ENCODE results near the gene NGFR.

NGFR gene

DNA sequence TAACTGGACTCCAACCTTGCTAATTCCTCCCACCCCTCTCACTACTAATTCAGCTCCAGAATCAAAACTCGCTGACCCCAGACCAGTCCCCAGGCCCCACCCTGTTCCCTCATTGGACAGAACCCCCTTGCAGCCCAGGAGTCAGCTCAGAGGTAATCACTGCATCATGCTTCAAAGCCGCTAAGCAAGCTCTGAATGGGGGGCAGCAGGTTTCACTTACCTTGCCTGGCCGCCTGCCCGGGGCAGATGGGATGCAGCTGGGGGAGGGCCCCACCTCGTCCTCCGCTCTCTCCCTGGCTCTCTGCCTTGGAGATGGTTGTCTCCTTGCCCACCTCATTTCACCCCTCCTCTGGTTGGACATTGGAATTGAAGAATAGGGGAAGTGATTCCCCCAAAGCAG, 4.8 kb upstream of the NGFR start:
- Histone ChIP-seq H3K27ac (ENCODE audit: extremely low read depth, low read depth, low read length) (no peak overlapping the region), H3K4me1 (ENCODE audit: control insufficient read depth, insufficient read depth, low read length) (no peaks in the 10 kb centered on the region), H3K36me3 (ENCODE audit: control insufficient read depth in 2 of 2, insufficient read depth in 1 of 2, low read length in 2 of 2) (no peaks in the 10 kb centered on the region), H3K4me3 (ENCODE audit: low read depth, low read length) (no peak overlapping the region), H3K9me3 (ENCODE audit: control insufficient read depth, insufficient read depth, low read depth, low read length) (no peaks in the 10 kb centered on the region)
- CTCF ChIA-PET: interaction anchor here (0.5 to 1.6 kb wide), 3 partner anchors 43 to 66 kb away, joined by 3 to 6 read pairs (median 4); no protein-coding TSS in a partner anchor
- POLR2A ChIA-PET: no interaction called here
- TF ChIP-seq BCL11B (tag by site-specific recombination; IDR thresholded peaks at IDR 0.05; ENCODE audit: low read depth) (no peak), ZNF624 (tag by site-specific recombination; IDR thresholded peaks at IDR 0.05) (no peak), ZXDB (tag by site-specific recombination; IDR thresholded peaks at IDR 0.05) (no peak)
- TF ChIP-seq, protein P1, sequence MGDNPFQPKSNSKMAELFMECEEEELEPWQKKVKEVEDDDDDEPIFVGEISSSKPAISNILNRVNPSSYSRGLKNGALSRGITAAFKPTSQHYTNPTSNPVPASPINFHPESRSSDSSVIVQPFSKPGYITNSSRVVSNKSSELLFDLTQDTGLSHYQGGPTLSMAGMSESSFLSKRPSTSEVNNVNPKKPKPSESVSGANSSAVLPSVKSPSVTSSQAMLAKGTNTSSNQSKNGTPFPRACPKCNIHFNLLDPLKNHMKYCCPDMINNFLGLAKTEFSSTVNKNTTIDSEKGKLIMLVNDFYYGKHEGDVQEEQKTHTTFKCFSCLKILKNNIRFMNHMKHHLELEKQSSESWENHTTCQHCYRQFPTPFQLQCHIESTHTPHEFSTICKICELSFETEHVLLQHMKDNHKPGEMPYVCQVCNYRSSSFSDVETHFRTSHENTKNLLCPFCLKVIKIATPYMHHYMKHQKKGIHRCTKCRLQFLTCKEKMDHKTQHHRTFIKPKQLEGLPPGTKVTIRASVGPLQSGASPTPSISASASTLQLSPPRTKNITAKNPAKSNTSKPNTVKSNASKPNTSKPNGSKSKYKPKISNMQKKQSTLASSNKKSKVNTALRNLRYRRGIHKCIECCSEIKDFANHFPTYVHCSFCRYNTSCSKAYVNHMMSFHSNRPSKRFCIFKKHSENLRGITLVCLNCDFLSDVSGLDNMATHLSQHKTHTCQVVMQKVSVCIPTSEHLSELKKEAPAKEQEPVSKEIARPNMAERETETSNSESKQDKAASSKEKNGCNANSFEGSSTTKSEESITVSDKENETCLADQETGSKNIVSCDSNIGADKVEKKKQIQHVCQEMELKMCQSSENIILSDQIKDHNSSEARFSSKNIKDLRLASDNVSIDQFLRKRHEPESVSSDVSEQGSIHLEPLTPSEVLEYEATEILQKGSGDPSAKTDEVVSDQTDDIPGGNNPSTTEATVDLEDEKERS (tag by site-specific recombination; IDR thresholded peaks at IDR 0.05): no peak

DNA sequence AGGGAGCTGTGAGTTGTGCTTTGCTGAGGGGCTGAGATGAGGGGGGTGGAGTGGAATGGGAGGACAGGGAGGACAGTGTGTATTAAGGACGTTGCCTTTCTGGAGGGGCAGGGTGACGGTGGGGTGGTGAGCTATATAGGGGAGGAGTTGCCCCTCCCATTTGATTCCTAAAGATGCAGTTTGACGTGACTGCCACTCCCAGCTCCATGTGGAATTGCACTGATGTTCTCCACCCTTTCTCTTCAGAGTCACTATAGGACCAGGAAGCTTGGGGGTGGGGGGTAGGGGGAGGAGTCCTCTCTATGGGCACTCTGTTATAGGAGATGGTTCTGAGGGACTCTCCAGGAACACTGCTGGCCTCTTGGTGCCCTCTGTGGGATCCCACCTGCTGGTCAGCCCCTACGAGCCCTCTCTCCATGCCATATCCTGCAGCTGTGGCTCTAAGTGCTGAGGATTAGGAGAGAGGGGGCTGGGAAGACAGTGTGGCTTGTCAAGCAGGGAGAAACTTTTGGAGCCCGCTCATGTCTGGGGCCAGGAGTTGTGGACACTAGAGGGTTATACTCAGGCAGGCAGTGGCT, 3.8 kb upstream of the NGFR start:
- CTCF ChIA-PET: interaction anchor here (0.5 to 1.6 kb wide), 8 partner anchors 8 to 596 kb away, joined by 3 to 6 read pairs (median 3); no protein-coding TSS in a partner anchor

DNA sequence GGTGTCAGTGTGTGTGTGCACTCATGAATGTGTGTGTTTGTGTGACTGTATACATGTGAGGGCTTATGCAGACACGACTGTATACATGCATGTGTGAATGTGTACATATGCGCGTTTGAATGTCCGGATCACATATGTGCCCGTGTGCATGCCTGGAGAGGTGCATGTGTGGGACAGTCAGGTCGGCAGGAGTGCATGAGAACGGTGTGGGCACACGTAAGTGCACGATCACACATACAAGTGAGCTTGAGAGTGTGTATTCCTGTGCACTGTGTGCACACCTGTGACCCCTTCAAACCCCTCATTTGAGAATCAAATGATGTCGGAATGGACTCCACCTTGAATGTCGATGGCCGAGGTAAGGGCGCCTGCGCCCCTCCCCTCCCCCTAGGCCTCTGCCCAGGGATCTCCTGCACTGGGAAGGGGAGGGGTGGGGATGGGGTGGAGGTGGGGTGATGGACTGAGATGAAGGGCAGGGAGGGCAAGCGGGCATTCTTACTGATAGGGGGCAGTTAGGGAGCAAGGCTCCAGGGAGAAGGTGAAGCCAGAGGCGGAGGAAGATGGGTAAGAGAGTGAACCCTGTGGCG, 601 bp upstream of the NGFR start:
- no peaks in the 10 kb centered on the region for H3K36me3 ChIP-seq (ENCODE audit: control insufficient read depth in 2 of 2, insufficient read depth in 1 of 2, low read length in 2 of 2)
- CTCF ChIA-PET: interaction anchor here (0.7 to 4.5 kb wide), 6 partner anchors 13 to 105 kb away, joined by 3 to 59 read pairs (median 4); no protein-coding TSS in a partner anchor
- peaks cover 13% of the 10 kb centered on the region for H3K4me1 ChIP-seq (ENCODE audit: control insufficient read depth, insufficient read depth, low read length)
- no peak overlapping the region for H3K27ac ChIP-seq (ENCODE audit: extremely low read depth, low read depth, low read length)
- H3K9me3 ChIP-seq (ENCODE audit: control insufficient read depth, insufficient read depth, low read depth, low read length): no peaks in the 10 kb centered on the region
- POLR2A ChIA-PET: interaction anchor here (0.5 to 4.5 kb wide), 6 partner anchors 12 to 256 kb away, joined by 3 to 32 read pairs (median 5); partner anchors contain the start of gene PHB1
- peak overlapping the region; percentile 23 for H3K4me3 ChIP-seq (ENCODE audit: low read depth, low read length)
- TF ChIP-seq, protein P2, sequence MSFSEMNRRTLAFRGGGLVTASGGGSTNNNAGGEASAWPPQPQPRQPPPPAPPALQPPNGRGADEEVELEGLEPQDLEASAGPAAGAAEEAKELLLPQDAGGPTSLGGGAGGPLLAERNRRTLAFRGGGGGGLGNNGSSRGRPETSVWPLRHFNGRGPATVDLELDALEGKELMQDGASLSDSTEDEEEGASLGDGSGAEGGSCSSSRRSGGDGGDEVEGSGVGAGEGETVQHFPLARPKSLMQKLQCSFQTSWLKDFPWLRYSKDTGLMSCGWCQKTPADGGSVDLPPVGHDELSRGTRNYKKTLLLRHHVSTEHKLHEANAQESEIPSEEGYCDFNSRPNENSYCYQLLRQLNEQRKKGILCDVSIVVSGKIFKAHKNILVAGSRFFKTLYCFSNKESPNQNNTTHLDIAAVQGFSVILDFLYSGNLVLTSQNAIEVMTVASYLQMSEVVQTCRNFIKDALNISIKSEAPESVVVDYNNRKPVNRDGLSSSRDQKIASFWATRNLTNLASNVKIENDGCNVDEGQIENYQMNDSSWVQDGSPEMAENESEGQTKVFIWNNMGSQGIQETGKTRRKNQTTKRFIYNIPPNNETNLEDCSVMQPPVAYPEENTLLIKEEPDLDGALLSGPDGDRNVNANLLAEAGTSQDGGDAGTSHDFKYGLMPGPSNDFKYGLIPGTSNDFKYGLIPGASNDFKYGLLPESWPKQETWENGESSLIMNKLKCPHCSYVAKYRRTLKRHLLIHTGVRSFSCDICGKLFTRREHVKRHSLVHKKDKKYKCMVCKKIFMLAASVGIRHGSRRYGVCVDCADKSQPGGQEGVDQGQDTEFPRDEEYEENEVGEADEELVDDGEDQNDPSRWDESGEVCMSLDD (tag by site-specific recombination; IDR thresholded peaks at IDR 0.05): 0 out of 2 replicates have a peak, but pooled peaks have one; percentile 5
- TF ChIP-seq ZNF426 (tag by site-specific recombination; IDR thresholded peaks at IDR 0.05) (no peak), ZNF621 (tag by site-specific recombination; IDR thresholded peaks at IDR 0.05) (no peak), KLF9 (tag by site-specific recombination; IDR thresholded peaks at IDR 0.05; ENCODE audit: low read depth) (no peak), ZNF843 (tag by site-specific recombination; IDR thresholded peaks at IDR 0.05) (no peak), ZNF548 (tag by site-specific recombination; IDR thresholded peaks at IDR 0.05) (no peak), ZSCAN23 (tag by site-specific recombination; IDR thresholded peaks at IDR 0.05) (no peak), ZNF624 (tag by site-specific recombination; IDR thresholded peaks at IDR 0.05) (no peak), ZNF214 (tag by site-specific recombination; IDR thresholded peaks at IDR 0.05; ENCODE audit: borderline replicate concordance) (no peak), ZNF302 (tag by site-specific recombination; IDR thresholded peaks at IDR 0.05; ENCODE audit: low read depth) (no peak)
- TF ChIP-seq, protein P3, sequence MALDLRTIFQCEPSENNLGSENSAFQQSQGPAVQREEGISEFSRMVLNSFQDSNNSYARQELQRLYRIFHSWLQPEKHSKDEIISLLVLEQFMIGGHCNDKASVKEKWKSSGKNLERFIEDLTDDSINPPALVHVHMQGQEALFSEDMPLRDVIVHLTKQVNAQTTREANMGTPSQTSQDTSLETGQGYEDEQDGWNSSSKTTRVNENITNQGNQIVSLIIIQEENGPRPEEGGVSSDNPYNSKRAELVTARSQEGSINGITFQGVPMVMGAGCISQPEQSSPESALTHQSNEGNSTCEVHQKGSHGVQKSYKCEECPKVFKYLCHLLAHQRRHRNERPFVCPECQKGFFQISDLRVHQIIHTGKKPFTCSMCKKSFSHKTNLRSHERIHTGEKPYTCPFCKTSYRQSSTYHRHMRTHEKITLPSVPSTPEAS (tag by site-specific recombination; IDR thresholded peaks at IDR 0.05): peak; percentile 59

More for the DNA sequence above, 3.8 kb upstream of the NGFR start:
- POLR2A ChIA-PET: no interaction called here
- Histone ChIP-seq H3K4me3 (ENCODE audit: low read depth, low read length) (no peak overlapping the region), H3K36me3 (ENCODE audit: control insufficient read depth in 2 of 2, insufficient read depth in 1 of 2, low read length in 2 of 2) (no peaks in the 10 kb centered on the region), H3K27ac (ENCODE audit: extremely low read depth, low read depth, low read length) (no peak overlapping the region), H3K9me3 (ENCODE audit: control insufficient read depth, insufficient read depth, low read depth, low read length) (no peaks in the 10 kb centered on the region), H3K4me1 (ENCODE audit: control insufficient read depth, insufficient read depth, low read length) (peaks cover 6% of the 10 kb centered on the region)
- TF ChIP-seq, protein P4, sequence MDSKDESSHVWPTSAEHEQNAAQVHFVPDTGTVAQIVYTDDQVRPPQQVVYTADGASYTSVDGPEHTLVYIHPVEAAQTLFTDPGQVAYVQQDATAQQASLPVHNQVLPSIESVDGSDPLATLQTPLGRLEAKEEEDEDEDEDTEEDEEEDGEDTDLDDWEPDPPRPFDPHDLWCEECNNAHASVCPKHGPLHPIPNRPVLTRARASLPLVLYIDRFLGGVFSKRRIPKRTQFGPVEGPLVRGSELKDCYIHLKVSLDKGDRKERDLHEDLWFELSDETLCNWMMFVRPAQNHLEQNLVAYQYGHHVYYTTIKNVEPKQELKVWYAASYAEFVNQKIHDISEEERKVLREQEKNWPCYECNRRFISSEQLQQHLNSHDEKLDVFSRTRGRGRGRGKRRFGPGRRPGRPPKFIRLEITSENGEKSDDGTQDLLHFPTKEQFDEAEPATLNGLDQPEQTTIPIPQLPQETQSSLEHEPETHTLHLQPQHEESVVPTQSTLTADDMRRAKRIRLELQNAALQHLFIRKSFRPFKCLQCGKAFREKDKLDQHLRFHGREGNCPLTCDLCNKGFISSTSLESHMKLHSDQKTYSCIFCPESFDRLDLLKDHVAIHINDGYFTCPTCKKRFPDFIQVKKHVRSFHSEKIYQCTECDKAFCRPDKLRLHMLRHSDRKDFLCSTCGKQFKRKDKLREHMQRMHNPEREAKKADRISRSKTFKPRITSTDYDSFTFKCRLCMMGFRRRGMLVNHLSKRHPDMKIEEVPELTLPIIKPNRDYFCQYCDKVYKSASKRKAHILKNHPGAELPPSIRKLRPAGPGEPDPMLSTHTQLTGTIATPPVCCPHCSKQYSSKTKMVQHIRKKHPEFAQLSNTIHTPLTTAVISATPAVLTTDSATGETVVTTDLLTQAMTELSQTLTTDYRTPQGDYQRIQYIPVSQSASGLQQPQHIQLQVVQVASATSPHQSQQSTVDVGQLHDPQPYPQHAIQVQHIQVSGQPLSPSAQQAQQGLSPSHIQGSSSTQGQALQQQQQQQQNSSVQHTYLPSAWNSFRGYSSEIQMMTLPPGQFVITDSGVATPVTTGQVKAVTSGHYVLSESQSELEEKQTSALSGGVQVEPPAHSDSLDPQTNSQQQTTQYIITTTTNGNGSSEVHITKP (tag by site-specific recombination; IDR thresholded peaks at IDR 0.05): no peak
- no peak for TF ChIP-seq ZNF530 (tag by site-specific recombination; IDR thresholded peaks at IDR 0.05; ENCODE audit: low read depth)
- TF ChIP-seq ZNF658 (tag by site-specific recombination; IDR thresholded peaks at IDR 0.05): no peak
- peak; percentile 55; the same call in 1 of the 2 replicates for TF ChIP-seq KLF1 (tag by site-specific recombination; IDR thresholded peaks at IDR 0.05)
- TF ChIP-seq ZNF157 (tag by site-specific recombination; IDR thresholded peaks at IDR 0.05): no peak
- TF ChIP-seq ZNF239 (tag by site-specific recombination; IDR thresholded peaks at IDR 0.05): no peak
- TF ChIP-seq ZIC2 (tag by site-specific recombination; IDR thresholded peaks at IDR 0.05): peak; percentile 62

Measured in HEK293 (cell line).